NCI-H2081 treated with DMSO at 0.1 percent for 48 hours (cell line): ENCODE results near the gene PDE11A.
"Not testable (repeated sequence)": the region's sequence is repeated elsewhere in the genome, so short reads cannot be mapped to it uniquely, and the experiment has no call there.

Source experiments
- DNase-seq: peaks from one replicate; lab custom pipeline; 2025; lab: John Stamatoyannopoulos, UW

Gene PDE11A

DNA sequence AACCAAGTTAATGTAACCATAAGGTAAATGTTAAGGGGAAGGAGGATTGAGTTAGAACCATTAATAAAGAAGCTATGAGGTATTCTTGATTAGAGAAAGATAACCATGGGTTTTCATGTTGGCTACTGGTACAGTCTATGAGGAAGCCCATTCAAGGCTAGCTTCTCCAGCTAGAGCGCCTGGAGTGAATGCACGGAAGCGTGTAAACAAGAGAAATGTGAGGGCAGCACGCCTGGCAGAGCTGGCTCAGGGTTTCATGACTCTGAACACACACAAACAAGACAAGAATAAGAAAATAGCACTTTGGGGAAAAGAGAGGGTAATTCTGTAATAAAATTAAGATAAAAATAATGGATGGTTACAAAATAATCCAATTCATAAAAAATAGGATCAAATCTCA lies 255.3 kb downstream of the PDE11A start:
- no peak for DNase-seq

DNA sequence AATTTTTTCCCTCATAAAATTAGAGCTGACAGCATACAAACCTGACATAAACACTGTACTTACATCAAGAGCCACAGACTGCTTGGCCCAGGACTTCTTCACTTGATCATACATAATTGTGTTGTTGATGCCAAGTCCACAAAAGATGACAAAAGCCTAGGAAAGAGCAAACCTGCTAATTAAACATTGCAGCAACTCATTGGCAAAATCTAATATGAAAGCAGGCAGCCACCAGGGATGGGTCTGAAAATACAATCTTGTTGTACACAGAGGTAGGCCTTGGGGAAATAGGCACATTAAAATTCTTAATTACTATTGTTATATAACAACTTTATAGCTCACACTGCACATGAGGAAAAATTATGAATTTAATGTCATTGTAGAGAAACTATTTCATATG lies 255.8 kb downstream of the PDE11A start:
- DNase-seq = no peak

- DNase-seq = no peak
Measured at GRCh38 chr2:177812713-177813396, 259.7 kb downstream of the PDE11A start.

DNA sequence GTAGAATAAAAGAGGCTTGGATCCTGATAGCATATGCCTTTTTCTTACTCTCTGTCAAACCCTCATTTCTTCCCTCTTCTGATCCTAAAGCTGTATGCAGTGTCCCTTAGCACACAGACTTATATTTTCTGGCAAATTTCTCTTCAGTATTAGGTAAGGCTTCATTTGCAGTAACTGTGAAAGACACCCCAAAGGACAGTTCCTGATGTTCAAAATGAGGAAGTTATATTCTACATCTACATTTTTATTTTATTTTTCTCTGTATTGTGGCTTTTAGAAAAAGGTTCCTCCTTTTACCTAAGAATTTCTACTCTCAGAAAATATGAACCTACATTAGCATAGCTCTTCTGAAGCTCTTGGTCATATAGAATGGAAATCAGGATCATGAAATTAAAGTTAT lies 261.7 kb downstream of the PDE11A start:
- no peak for DNase-seq

DNA sequence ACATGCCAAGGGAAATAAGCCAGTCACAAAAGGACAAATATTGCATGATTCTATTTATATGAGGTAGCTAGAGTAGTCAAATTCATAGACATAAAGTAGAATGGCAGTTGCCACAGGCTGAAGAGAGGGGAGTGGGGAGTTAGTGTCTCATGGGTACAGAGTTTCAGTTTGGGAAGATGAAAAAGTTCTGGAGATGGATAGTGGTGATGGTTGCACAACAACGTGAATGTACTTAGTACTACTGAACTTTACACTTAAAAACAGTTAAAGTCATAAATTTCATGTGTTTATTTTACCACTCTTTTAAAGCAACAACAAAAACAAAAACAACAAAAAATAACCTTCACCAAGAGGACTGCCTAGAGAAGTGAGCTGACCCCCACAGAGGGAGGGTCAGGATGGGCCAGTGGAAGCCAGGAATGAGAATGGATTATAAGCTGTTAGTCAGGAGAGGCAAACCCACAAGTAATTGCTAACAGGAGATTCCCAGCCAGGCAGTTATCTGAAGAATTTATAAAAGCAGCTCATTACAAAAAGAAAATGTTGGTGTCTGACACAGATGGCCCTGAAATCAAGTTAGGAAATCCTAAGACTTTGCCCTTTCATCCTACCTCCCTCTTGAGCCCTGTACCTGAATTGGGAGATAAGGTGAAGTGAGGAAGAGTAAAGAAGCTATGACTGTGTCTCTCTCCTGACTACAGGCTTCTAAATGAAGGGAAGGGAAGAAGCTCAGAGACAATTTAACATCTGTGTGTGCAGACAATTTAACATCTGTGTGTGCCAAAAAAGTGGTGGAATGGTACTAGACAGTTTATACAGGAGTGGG lies 263.4 kb downstream of the PDE11A start:
- no peak for DNase-seq

GRCh38 chr2:177806025-177806424 lies 266.6 kb downstream of the PDE11A start:
- DNase-seq = no peak

DNA sequence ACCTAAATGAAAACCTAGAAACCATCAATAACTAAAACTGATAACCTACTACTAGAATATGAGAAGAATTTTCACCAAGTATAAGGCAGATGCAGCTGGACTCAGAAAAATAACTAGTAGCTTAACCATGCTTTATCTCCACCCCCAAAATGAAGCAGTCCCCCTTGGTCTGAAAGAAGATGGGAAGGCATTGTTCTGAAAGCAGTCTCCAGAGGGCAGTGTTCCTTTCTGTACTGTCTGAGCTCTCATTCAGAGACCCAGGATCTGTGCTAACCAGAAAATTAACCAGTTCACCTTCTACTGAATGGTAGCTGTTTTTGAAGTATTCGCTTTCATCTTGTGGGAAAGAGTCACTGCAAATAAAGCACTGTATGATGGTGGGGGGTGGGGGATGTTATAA lies 273.0 kb downstream of the PDE11A start:
- DNase-seq = no peak

- DNase-seq = no peak
Measured at GRCh38 chr2:177797808-177798207, 274.8 kb downstream of the PDE11A start.

GRCh38 chr2:177796654-177797415 lies 275.7 kb downstream of the PDE11A start:
- DNase-seq = no peak

- no peak for DNase-seq
Measured at GRCh38 chr2:177796011-177796410, 276.6 kb downstream of the PDE11A start.

DNA sequence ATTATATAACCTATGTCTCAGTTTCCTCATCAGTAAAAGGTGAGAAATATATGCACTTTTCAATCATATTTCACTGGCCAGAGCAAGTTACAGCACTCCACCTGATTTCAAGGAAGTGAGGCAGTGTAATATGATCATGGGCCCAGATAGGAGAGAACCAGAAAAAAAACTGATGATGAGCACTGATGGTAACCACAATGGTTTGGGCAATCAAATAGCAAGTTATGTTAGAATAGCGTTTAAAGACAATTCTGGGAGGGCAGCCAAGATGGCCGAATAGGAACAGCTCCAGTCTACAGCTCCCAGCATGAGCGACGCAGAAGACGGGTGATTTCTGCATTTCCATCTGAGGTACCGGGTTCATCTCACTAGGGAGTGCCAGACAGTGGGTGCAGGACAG lies 287.4 kb downstream of the PDE11A start:
- not testable (repeated sequence) for DNase-seq

GRCh38 chr2:177784745-177785067 lies 287.9 kb downstream of the PDE11A start:
- no peak for DNase-seq

- no peak for DNase-seq
Measured at GRCh38 chr2:177783835-177784744, 288.5 kb downstream of the PDE11A start.

GRCh38 chr2:177783091-177783490 lies 289.5 kb downstream of the PDE11A start:
- DNase-seq = no peak

DNA sequence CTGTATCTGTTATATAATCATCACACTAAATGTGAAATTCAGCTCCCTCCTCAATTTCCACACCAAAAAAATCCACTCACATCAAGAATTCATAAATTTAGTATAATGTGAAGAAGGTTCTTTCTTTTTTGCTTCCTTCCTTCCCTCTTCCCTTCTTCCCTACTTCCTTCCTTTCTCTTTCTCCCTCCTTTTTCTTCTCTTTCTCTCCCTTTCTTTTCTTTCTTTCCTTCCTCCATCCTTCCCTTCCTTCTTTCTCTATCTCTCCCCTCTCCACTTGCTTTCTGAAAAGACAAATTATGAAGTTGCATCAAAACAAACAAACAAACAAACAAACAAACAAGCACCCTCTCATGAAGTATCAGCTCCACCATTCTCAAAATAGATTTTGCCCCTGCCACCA lies 290.0 kb downstream of the PDE11A start:
- no peak for DNase-seq

DNA sequence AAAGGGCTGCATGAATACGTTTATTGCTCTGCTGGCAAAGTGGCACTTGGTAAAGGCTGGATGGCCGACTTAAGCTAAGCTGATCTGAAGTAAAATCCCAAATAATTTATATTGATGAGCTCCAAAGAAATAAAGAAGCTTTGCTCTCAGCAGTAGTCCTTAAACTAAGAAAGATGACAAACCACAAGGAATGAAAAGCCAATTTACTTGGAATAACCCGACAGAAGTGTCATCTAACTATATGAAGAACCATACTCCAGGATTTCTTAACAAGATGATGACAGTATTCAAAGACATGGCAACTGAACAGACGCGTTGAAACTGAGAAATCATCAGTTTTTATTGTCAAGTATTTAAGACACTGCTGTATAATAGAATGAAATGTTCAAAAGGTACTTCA lies 294.1 kb downstream of the PDE11A start:
- no peak for DNase-seq

DNA sequence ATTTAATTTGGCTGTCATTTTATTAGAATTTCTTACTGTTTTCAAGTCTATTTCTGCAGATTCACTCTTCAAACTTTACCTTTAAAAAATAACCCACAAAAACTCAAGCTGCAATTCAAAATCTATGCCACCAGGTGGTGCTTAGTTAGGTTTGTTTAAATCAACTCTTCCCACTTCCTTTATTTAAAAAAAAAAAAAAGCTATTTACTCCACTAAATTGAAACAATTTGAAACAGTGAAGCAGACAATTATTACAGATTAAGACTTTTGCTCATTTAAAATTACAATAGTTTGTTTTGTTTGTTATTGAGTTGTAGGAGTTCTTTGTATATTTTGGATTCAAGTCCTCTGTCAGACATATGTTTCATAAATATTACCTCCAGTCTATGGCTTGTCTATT lies 300.0 kb downstream of the PDE11A start:
- no peak for DNase-seq

- DNase-seq = no peak
Measured at GRCh38 chr2:177771191-177771590, 301.4 kb downstream of the PDE11A start.

DNA sequence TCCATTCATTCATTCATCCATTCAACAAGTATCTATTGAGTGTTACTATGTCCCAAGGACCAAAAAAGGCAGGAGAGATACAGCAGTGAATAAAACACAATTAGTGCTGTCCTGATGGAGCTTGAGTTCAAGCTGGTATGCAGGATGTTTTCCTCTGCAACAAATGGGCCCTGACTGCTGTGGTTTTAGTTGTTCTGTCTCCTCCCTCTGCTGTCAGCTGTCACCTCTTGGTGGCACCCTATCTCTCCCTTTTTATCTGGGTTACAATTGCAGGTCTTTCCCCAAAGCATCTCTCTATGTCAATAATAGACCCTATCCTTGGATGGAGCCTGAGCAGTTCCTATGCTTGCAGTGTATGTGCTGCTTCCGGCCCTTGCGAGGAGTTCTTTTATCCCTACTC lies 304.8 kb downstream of the PDE11A start:
- DNase-seq = no peak

DNA sequence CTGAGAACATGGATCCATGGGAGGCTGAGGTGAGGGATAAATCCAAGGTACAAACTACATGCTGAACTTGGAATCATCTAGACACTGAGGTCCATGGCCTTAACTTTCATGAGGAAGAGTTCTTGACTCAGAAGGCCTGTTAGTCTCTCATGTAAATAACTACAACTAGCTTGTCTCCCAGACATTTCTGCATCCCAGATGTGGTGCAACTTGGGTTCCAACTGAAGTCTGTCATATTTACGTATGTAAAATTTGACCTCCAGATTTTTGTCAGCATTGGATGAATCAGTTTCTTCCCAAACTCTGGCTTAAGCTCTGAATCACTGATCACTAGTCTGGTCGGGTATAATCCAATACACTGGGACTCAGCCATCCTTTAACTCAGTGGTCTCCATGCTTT lies 306.9 kb downstream of the PDE11A start:
- no peak for DNase-seq

- DNase-seq = peak; percentile 60
Measured at GRCh38 chr2:177763531-177764265, 308.9 kb downstream of the PDE11A start.
